ENCODE measurements around the gene TNNT2.

DNA sequence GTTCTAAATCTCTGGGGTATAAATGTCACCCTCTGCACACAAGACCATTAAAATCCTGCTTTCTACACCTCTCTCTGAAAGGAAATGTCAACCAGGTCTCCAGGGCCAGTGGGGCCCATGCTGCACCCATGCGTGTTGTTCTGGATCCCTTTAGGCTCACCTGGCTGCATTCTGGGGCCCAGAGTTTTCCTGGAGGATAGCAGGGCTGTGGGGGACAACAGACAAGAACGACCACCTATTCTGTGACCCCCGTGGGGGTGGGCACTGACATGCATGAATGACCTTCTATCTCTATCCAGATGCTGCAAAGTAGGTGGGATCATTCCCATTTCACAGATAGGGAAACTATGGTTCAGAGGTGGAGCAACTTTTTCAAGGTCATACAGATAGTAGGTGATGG, 41.6 kb downstream of the TNNT2 start:
- no peak for TF ChIP-seq POLR2A (IDR thresholded peaks at IDR 0.05)
- no peak for TF ChIP-seq CTCF (IDR thresholded peaks at IDR 0.05)
